ENCODE data around the gene TSPAN11. TPM values are rescaled to one million over a fixed set of nuclear protein-coding genes. Genes with fewer than 3 reads are reported as not detected.

Gene TSPAN11
- total and polyA plus RNA-seq, 4 donors = 1.4 to 12.1 (median 3.9) TPM

DNA sequence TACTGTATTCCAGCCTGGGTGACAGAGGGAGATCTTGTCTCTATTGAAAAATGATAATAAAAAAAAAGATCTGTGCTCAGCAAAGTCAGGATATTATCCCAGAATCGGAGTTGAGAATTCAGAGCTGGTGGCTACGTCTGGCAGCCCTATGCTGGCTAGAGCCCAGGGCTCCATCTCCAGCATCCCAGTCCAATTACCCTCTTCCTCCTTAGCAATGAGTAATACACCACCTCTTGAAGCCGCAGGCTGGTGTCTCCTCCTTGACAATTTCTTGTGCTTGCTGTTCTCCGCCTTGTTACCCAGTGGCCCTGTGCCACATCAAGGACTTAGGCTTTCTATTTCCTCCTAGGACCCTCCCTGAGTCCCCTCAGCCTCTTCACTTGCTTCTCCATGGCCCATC lies 108.7 kb downstream of the TSPAN11 start:
- Histone ChIP-seq H3K27me3 (ENCODE audit: control insufficient read depth in 3 of 3, insufficient read depth in 3 of 3, low read length in 2 of 3) (no peaks in the 10 kb centered on the region), H3K27ac (ENCODE audit: low read depth in 1 of 2, low read length in 1 of 2) (no peak overlapping the region), H3K9ac (ENCODE audit: insufficient read depth in 1 of 2, low read length in 2 of 2) (no peak overlapping the region), H3K36me3 (ENCODE audit: control insufficient read depth in 4 of 4, insufficient read depth in 4 of 4, low read length in 4 of 4) (no peaks in the 10 kb centered on the region), H3K4me3 (no peak overlapping the region), H3K9me3 (ENCODE audit: control insufficient read depth in 4 of 4, insufficient read depth in 3 of 4, low read length in 3 of 4) (no peaks in the 10 kb centered on the region), H3K4me1 (ENCODE audit: control insufficient read depth in 5 of 5, insufficient read depth in 5 of 5, low read length in 5 of 5) (peaks cover 0 to 4% (median 0%) of the 10 kb centered on the region in 5 donors)
- no peak for TF ChIP-seq CTCF (IDR thresholded peaks at IDR 0.05; ENCODE audit: control extremely low read depth, extremely low read depth)
- WGBS, 2 donors = 85 to 92% methylated on average over 4 of the region's 4 CpGs
- DNase-seq (no peak), ATAC-seq (ENCODE audit: insufficient read depth, low FRiP score) (no peak)

DNA sequence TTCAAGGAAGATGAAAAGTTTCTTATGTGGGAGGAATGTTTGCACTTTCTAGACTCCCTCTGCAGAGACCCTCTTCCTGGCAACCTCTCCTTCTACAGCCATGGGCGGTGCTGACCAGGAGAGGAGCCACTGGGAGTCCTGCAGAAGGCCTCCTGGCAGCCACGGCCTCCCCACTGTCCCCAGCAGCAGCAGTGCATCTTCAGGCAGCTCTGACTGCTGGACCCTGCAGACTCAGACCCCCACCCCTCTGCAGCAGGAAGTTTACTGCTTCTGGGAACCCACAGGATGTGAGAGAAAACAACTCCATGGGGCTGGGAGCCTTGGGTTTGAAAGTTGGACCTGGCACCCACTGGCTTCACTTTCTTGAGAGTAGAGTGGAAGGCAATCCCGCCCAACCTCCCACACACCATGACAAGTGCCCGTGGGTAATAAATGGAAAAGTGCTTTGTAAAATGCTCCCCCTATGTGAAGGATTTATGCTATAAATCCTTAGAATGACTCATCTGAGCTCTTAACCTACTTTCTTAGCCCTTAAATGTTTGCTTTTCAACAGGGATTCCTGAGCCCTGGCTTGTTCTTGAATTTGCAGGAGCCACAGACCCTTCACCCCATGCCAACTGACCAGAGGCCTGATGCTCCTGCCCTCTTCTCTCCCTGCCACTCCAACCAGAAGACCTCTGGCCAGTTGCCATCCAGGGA lies 109.6 kb downstream of the TSPAN11 start:
- no peaks in the 10 kb centered on the region for H3K27me3 ChIP-seq (ENCODE audit: control insufficient read depth in 3 of 3, insufficient read depth in 3 of 3, low read length in 2 of 3)
- H3K9ac ChIP-seq (ENCODE audit: insufficient read depth in 1 of 2, low read length in 2 of 2) = no peak overlapping the region
- no peak overlapping the region for H3K27ac ChIP-seq (ENCODE audit: low read depth in 1 of 2, low read length in 1 of 2)
- ATAC-seq (ENCODE audit: insufficient read depth, low FRiP score) (peak; percentile 69), DNase-seq (peak in 1 of 3 donors; percentile 15)
- no peak overlapping the region for H3K4me3 ChIP-seq
- 73 to 83% methylated on average over 4 of the region's 4 CpGs for WGBS, 2 donors
- H3K9me3 ChIP-seq (ENCODE audit: control insufficient read depth in 4 of 4, insufficient read depth in 3 of 4, low read length in 3 of 4) = no peaks in the 10 kb centered on the region
- H3K4me1 ChIP-seq (ENCODE audit: control insufficient read depth in 5 of 5, insufficient read depth in 5 of 5, low read length in 5 of 5) = peaks cover 0 to 4% (median 0%) of the 10 kb centered on the region in 5 donors
- no peak for TF ChIP-seq CTCF (IDR thresholded peaks at IDR 0.05; ENCODE audit: control extremely low read depth, extremely low read depth)
- H3K36me3 ChIP-seq (ENCODE audit: control insufficient read depth in 4 of 4, insufficient read depth in 4 of 4, low read length in 4 of 4) = no peaks in the 10 kb centered on the region

- no peak for DNase-seq
These were observed 110.5 kb downstream of the TSPAN11 start for GRCh38 chr12:31037028-31037427.

More at GRCh38 chr12:31037028-31037427, 110.5 kb downstream of the TSPAN11 start:
- TF ChIP-seq CTCF (IDR thresholded peaks at IDR 0.05; ENCODE audit: control extremely low read depth, extremely low read depth) = no peak
- Histone ChIP-seq H3K9me3 (ENCODE audit: control insufficient read depth in 4 of 4, insufficient read depth in 3 of 4, low read length in 3 of 4) (no peaks in the 10 kb centered on the region), H3K9ac (ENCODE audit: insufficient read depth in 1 of 2, low read length in 2 of 2) (no peak overlapping the region), H3K4me1 (ENCODE audit: control insufficient read depth in 5 of 5, insufficient read depth in 5 of 5, low read length in 5 of 5) (peaks cover 0 to 4% (median 0%) of the 10 kb centered on the region in 5 donors), H3K27ac (ENCODE audit: low read depth in 1 of 2, low read length in 1 of 2) (no peak overlapping the region), H3K27me3 (ENCODE audit: control insufficient read depth in 3 of 3, insufficient read depth in 3 of 3, low read length in 2 of 3) (no peaks in the 10 kb centered on the region), H3K4me3 (no peak overlapping the region), H3K36me3 (ENCODE audit: control insufficient read depth in 4 of 4, insufficient read depth in 4 of 4, low read length in 4 of 4) (no peaks in the 10 kb centered on the region)
- no peak for ATAC-seq (ENCODE audit: insufficient read depth, low FRiP score)
- WGBS, 2 donors = 95 to 97% methylated on average over 1 of the region's 1 CpG

All from lung (tissue), 12 donors.